ENCODE data around the gene ARL8B. TPM values are rescaled to one million over a fixed set of nuclear protein-coding genes. Genes with fewer than 3 reads are reported as not detected.
A peak's percentile ranks its signal among the peaks of the same experiment; 100 is the strongest.

ARL8B gene
- total and polyA plus RNA-seq, 10 of the 15 experiments (the other 5 are each of a cell fraction or from before 2014, with no cell fraction given), result 22.0 to 80.6 (median 43.7) TPM

GRCh38 chr3:5197470-5198312, 75.6 kb downstream of the ARL8B start (continued):
- TF ChIP-seq PKNOX1 (IDR thresholded peaks at IDR 0.05) (peak; percentile 63), RCOR1 (conservative IDR thresholded peaks at IDR 0.05; ENCODE audit: low read depth, low read length) (no peak), RAD51 (IDR thresholded peaks at IDR 0.05) (no peak), ZNF592 (IDR thresholded peaks at IDR 0.05) (no peak), SMAD1 (IDR thresholded peaks at IDR 0.05; ENCODE audit: low read depth, partially characterized antibody) (no peak), CHD4 (IDR thresholded peaks at IDR 0.05) (no peak), E4F1 (IDR thresholded peaks at IDR 0.05; ENCODE audit: borderline replicate concordance, partially characterized antibody) (no peak), RB1 (IDR thresholded peaks at IDR 0.05; ENCODE audit: borderline replicate concordance) (no peak), ATF3 (IDR thresholded peaks at IDR 0.05; ENCODE audit: borderline replicate concordance, extremely low read depth, low read depth, low read length) (peak; percentile 41; the same call in 1 of the 2 replicates), SMAD5 (IDR thresholded peaks at IDR 0.05; ENCODE audit: low read depth) (no peak), IRF3 (IDR thresholded peaks at IDR 0.05) (no peak), JUNB (IDR thresholded peaks at IDR 0.05) (peak; percentile 90), NFIC (IDR thresholded peaks at IDR 0.05; ENCODE audit: low read depth, low read length) (peak; percentile 83), EZH2 (IDR thresholded peaks at IDR 0.05; ENCODE audit: borderline replicate concordance, control insufficient read depth, low read depth, low read length) (no peak), MEF2A (IDR thresholded peaks at IDR 0.05; ENCODE audit: insufficient read depth, low read depth, low read length) (peak; percentile 77; the same call in 1 of the 2 replicates)

All from GM12878 (cell line).